ENCODE results near the gene TEX51.

TEX51 gene

DNA sequence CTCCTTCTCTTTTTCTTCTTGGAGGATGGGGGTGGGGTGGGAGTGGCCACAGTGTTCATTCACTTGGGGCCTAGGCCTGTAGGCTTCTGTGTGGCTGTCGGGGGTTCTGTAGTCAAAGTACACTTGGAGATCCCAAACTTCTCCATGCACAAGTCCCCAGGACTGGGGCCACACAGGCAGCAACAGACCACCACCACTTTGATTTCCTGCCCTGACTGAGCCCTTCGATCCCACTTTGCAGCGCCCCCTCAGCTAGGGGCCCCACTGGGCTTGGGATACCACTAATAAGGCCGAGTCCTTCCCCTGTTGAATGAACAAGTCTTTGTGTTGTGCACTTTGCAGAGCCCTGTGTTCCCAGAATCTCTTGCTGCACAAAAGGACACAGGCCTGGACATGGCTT lies 5.5 kb upstream of the TEX51 start:
- Histone ChIP-seq H3K27me3 (ENCODE audit: control insufficient read depth, insufficient read depth, low read length) (no peaks in the 10 kb centered on the region), H3K9ac (no peak overlapping the region), H3K79me2 (no peaks in the 10 kb centered on the region), H3K27ac (no peak overlapping the region), H2AFZ (no peak overlapping the region), H3K4me1 (no peaks in the 10 kb centered on the region), H3K4me2 (ENCODE audit: low read length) (no peak overlapping the region), H3K4me3 (ENCODE audit: low read depth, low read length) (no peak overlapping the region), H3K9me3 (ENCODE audit: control insufficient read depth, low read length) (no peaks in the 10 kb centered on the region), H3K36me3 (ENCODE audit: control insufficient read depth, insufficient read depth, low read length) (no peaks in the 10 kb centered on the region)
- TF ChIP-seq, protein P1, sequence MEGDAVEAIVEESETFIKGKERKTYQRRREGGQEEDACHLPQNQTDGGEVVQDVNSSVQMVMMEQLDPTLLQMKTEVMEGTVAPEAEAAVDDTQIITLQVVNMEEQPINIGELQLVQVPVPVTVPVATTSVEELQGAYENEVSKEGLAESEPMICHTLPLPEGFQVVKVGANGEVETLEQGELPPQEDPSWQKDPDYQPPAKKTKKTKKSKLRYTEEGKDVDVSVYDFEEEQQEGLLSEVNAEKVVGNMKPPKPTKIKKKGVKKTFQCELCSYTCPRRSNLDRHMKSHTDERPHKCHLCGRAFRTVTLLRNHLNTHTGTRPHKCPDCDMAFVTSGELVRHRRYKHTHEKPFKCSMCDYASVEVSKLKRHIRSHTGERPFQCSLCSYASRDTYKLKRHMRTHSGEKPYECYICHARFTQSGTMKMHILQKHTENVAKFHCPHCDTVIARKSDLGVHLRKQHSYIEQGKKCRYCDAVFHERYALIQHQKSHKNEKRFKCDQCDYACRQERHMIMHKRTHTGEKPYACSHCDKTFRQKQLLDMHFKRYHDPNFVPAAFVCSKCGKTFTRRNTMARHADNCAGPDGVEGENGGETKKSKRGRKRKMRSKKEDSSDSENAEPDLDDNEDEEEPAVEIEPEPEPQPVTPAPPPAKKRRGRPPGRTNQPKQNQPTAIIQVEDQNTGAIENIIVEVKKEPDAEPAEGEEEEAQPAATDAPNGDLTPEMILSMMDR (IDR thresholded peaks at IDR 0.05): no peak

DNA sequence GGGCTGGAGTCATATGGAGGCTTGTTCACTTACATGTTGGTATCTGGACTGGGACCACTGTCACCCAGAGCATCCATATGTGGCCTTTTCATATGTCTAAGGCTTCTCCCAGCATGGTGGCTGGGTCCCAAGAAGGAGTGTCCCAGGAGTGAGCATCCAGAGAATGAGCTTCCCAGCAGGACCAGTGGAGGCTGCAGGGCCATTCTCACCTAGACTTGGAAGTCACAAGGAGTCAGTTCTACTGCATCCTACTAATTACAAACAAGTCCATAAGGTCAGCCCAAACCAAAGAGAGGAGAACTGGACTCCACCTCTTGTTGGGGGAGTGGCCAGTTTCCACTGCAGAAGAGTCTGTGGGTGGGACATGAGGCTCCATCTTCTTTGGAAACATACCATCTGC lies 5.1 kb upstream of the TEX51 start:
- H3K9ac ChIP-seq: no peak overlapping the region
- H3K36me3 ChIP-seq (ENCODE audit: control insufficient read depth, insufficient read depth, low read length): no peaks in the 10 kb centered on the region
- H3K4me1 ChIP-seq: no peaks in the 10 kb centered on the region
- H3K4me2 ChIP-seq (ENCODE audit: low read length): no peak overlapping the region
- no peaks in the 10 kb centered on the region for H3K79me2 ChIP-seq
- no peak overlapping the region for H3K4me3 ChIP-seq (ENCODE audit: low read depth, low read length)
- no peaks in the 10 kb centered on the region for H3K9me3 ChIP-seq (ENCODE audit: control insufficient read depth, low read length)
- H3K27me3 ChIP-seq (ENCODE audit: control insufficient read depth, insufficient read depth, low read length): no peaks in the 10 kb centered on the region
- H3K27ac ChIP-seq: no peak overlapping the region
- H2AFZ ChIP-seq: no peak overlapping the region
- TF ChIP-seq, protein P1 (IDR thresholded peaks at IDR 0.05): no peak

- Histone ChIP-seq H3K79me2 (no peaks in the 10 kb centered on the region), H3K9me3 (ENCODE audit: control insufficient read depth, low read length) (no peaks in the 10 kb centered on the region), H3K36me3 (ENCODE audit: control insufficient read depth, insufficient read depth, low read length) (no peaks in the 10 kb centered on the region), H3K4me2 (ENCODE audit: low read length) (no peak overlapping the region), H3K4me3 (ENCODE audit: low read depth, low read length) (no peak overlapping the region), H3K9ac (no peak overlapping the region), H2AFZ (no peak overlapping the region), H3K27me3 (ENCODE audit: control insufficient read depth, insufficient read depth, low read length) (no peaks in the 10 kb centered on the region), H3K27ac (no peak overlapping the region), H3K4me1 (no peaks in the 10 kb centered on the region)
- TF ChIP-seq, protein P1 (IDR thresholded peaks at IDR 0.05): no peak
These were observed 4.6 kb upstream of the TEX51 start for GRCh38 chr2:126894082-126894481.

GRCh38 chr2:126894585-126895182 lies 4.0 kb upstream of the TEX51 start:
- H3K9me3 ChIP-seq (ENCODE audit: control insufficient read depth, low read length): no peaks in the 10 kb centered on the region
- no peaks in the 10 kb centered on the region for H3K27me3 ChIP-seq (ENCODE audit: control insufficient read depth, insufficient read depth, low read length)
- TF ChIP-seq, protein P1 (IDR thresholded peaks at IDR 0.05): no peak
- no peak overlapping the region for H3K27ac ChIP-seq
- H3K4me3 ChIP-seq (ENCODE audit: low read depth, low read length): no peak overlapping the region
- H3K79me2 ChIP-seq: no peaks in the 10 kb centered on the region
- H3K4me2 ChIP-seq (ENCODE audit: low read length): no peak overlapping the region
- H3K9ac ChIP-seq: no peak overlapping the region
- H3K4me1 ChIP-seq: no peaks in the 10 kb centered on the region
- no peak overlapping the region for H2AFZ ChIP-seq
- no peaks in the 10 kb centered on the region for H3K36me3 ChIP-seq (ENCODE audit: control insufficient read depth, insufficient read depth, low read length)

GRCh38 chr2:126895336-126895735 lies 3.4 kb upstream of the TEX51 start:
- H3K36me3 ChIP-seq (ENCODE audit: control insufficient read depth, insufficient read depth, low read length): no peaks in the 10 kb centered on the region
- no peak overlapping the region for H2AFZ ChIP-seq
- H3K9ac ChIP-seq: no peak overlapping the region

More at GRCh38 chr2:126895336-126895735, 3.4 kb upstream of the TEX51 start:
- H3K4me1 ChIP-seq: no peaks in the 10 kb centered on the region
- TF ChIP-seq, protein P1 (IDR thresholded peaks at IDR 0.05): no peak
- no peaks in the 10 kb centered on the region for H3K9me3 ChIP-seq (ENCODE audit: control insufficient read depth, low read length)
- no peak overlapping the region for H3K4me3 ChIP-seq (ENCODE audit: low read depth, low read length)
- H3K27me3 ChIP-seq (ENCODE audit: control insufficient read depth, insufficient read depth, low read length): no peaks in the 10 kb centered on the region
- H3K79me2 ChIP-seq: no peaks in the 10 kb centered on the region
- H3K4me2 ChIP-seq (ENCODE audit: low read length): no peak overlapping the region
- H3K27ac ChIP-seq: no peak overlapping the region
